HEK293T (cell line): ENCODE data around the gene KIR2DL3.
"Not testable (repeated sequence)": the region's sequence is repeated elsewhere in the genome, so short reads cannot be mapped to it uniquely, and the experiment has no call there.

Source experiments
- ARNT ChIP-seq: fragments of 450-650 bp; IDR thresholded peaks from 2 replicates; pipeline ENCODE4 v1.6.1; 2017; ENCODE audit warnings: mild to moderate bottlenecking
- BHLHE40 ChIP-seq: fragments of 450-650 bp; IDR thresholded peaks from 2 replicates; pipeline ENCODE4 v1.6.1; 2016; ENCODE audit warnings: mild to moderate bottlenecking, moderate library complexity, borderline replicate concordance
- CTBP1 ChIP-seq: fragments of 450-650 bp; IDR thresholded peaks from 2 replicates; pipeline ENCODE4 v1.6.1; 2016; ENCODE audit warnings: borderline replicate concordance
- ELF4 ChIP-seq: fragments of 450-650 bp; IDR thresholded peaks from 2 replicates; pipeline ENCODE4 v1.6.1; 2017; ENCODE audit warnings: antibody characterized with exemption
- FOXA1 ChIP-seq: fragments of 450-650 bp; IDR thresholded peaks from 2 replicates; pipeline ENCODE4 v1.6.1; 2016; ENCODE audit warnings: mild to moderate bottlenecking
- FOXK2 ChIP-seq: fragments of 450-650 bp; IDR thresholded peaks from 2 replicates; pipeline ENCODE4 v1.6.1; 2016; ENCODE audit warnings: mild to moderate bottlenecking
- FOXM1 ChIP-seq: fragments of 450-650 bp; IDR thresholded peaks from 2 replicates; pipeline ENCODE4 v1.6.1; 2017; ENCODE audit warnings: mild to moderate bottlenecking, borderline replicate concordance
- HDGF ChIP-seq: fragments of 450-650 bp; IDR thresholded peaks from 2 replicates; pipeline ENCODE4 v1.6.1; 2017; ENCODE audit warnings: antibody characterized with exemption, borderline replicate concordance
- L3MBTL2 ChIP-seq: fragments of 450-650 bp; conservative IDR thresholded peaks from 2 replicates; pipeline ENCODE4 v1.6.1; 2016; ENCODE audit warnings: mild to moderate bottlenecking
- LEF1 ChIP-seq: fragments of 450-650 bp; IDR thresholded peaks from 2 replicates; pipeline ENCODE4 v1.6.1; 2017; ENCODE audit warnings: mild to moderate bottlenecking, borderline replicate concordance
- SP1 ChIP-seq: fragments of 450-650 bp; IDR thresholded peaks from 2 replicates; pipeline ENCODE4 v1.6.1; 2017
- SUZ12 ChIP-seq: fragments of 450-650 bp; IDR thresholded peaks from 2 replicates; pipeline ENCODE4 v1.6.1; 2016; ENCODE audit warnings: mild to moderate bottlenecking
- TARDBP ChIP-seq: fragments of 450-650 bp; IDR thresholded peaks from 2 replicates; pipeline ENCODE4 v1.6.1; 2016
- ZNF384 ChIP-seq: fragments of 450-650 bp; IDR thresholded peaks from 2 replicates; pipeline ENCODE4 v1.6.1; 2016

DNA sequence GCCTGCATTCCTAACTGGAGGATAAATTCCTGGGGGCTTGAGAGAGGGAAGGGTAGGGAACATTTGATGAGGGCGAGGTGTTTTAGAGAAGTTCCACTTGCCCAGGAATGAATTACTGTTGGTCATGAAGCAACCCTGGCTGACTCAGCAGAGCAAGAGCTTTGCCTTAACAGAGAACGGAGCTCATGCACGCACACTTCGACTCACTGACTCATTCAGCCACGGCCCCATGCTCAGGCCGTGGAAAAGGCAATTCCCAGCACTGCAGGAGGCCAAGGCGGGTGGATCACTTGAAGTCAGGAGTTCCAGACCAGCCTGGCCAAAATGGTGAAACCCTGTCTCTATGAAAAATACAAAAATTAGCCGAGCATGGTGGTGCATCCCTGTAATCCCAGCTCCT is 25.9 kb downstream of the KIR2DL3 start:
- TF ChIP-seq SUZ12, CTBP1, LEF1, SP1, ZNF384, ELF4, HDGF, FOXA1, FOXK2, TARDBP, ARNT, L3MBTL2, FOXM1, BHLHE40: not testable (repeated sequence)
